GM20000 (cell line): Measurements from ENCODE around the gene MAP3K9.

Experiments used
- DNase-seq: peaks from one replicate; pipeline ENCODE4 v3.0.0; 2012; ENCODE audit warnings: low spot score
- TF ChIP-seq, protein P1 (sequence below): IDR thresholded peaks from 2 replicates; pipeline ENCODE4 v1.5.1; 2012; ENCODE audit warnings: mild to moderate bottlenecking, control low read depth; ENCODE audit errors: extremely low read depth, missing control alignments

Gene MAP3K9

GRCh38 chr14:70714055-70714550, 95.2 kb downstream of the MAP3K9 start:
- TF ChIP-seq, protein P1, sequence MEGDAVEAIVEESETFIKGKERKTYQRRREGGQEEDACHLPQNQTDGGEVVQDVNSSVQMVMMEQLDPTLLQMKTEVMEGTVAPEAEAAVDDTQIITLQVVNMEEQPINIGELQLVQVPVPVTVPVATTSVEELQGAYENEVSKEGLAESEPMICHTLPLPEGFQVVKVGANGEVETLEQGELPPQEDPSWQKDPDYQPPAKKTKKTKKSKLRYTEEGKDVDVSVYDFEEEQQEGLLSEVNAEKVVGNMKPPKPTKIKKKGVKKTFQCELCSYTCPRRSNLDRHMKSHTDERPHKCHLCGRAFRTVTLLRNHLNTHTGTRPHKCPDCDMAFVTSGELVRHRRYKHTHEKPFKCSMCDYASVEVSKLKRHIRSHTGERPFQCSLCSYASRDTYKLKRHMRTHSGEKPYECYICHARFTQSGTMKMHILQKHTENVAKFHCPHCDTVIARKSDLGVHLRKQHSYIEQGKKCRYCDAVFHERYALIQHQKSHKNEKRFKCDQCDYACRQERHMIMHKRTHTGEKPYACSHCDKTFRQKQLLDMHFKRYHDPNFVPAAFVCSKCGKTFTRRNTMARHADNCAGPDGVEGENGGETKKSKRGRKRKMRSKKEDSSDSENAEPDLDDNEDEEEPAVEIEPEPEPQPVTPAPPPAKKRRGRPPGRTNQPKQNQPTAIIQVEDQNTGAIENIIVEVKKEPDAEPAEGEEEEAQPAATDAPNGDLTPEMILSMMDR = no peak
- peak; percentile 47 for DNase-seq

- TF ChIP-seq, protein P1 = no peak
- DNase-seq = no peak
Observed at GRCh38 chr14:70713511-70713916, 95.8 kb downstream of the MAP3K9 start.

GRCh38 chr14:70713096-70713495, 96.2 kb downstream of the MAP3K9 start:
- TF ChIP-seq, protein P1 = no peak
- no peak for DNase-seq

DNA sequence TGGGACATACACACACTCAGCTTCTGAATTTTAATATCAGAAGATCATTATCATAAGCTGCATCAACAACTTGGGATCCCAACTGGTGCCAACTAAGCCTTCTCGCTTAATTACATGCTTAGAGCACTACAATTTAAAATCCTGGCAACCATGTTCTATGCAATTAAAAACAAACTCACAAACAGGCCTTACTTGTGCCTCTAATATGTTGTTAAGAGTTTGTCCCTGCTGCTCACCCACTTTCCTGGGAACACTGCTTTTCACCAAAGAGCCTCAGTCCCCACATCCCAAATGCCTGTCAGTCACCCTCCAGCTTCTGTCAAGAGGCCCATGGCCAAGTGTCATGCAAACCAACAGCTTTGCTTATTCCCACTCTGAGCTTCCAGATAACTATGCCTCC, 97.9 kb downstream of the MAP3K9 start:
- no peak for DNase-seq
- TF ChIP-seq, protein P1 = no peak

DNA sequence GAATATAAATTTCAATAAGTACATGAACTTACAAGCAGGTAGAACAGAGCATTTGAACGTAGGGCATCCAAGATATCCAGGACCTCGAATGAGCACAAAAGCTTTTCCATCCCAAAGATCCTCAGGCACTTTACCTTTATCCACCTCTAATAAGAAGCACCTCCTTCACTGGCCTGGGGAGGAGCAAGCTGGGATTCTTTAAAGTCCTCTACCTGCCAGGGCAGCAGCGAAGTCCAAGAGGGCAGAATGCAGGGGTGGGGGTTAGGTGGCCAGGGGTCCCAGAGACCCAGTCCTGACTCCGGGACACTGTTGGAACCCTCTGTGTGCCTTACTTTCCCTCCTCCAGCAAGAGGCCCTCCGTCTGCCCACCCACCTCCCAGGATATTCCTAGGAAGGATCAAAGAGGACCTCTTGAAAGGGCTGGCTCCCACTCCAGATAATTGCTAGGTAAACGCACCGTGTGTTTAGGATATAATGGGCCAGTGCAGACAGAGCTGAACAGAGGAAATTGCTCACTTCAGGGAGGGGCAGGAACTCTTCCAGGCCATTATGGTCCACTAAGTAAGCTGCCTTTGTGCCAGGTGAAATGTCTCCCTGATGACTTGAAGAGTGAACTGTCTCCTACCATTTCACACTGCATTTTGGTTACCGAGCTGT, 99.5 kb downstream of the MAP3K9 start:
- no peak for DNase-seq
- TF ChIP-seq, protein P1 = no peak

DNA sequence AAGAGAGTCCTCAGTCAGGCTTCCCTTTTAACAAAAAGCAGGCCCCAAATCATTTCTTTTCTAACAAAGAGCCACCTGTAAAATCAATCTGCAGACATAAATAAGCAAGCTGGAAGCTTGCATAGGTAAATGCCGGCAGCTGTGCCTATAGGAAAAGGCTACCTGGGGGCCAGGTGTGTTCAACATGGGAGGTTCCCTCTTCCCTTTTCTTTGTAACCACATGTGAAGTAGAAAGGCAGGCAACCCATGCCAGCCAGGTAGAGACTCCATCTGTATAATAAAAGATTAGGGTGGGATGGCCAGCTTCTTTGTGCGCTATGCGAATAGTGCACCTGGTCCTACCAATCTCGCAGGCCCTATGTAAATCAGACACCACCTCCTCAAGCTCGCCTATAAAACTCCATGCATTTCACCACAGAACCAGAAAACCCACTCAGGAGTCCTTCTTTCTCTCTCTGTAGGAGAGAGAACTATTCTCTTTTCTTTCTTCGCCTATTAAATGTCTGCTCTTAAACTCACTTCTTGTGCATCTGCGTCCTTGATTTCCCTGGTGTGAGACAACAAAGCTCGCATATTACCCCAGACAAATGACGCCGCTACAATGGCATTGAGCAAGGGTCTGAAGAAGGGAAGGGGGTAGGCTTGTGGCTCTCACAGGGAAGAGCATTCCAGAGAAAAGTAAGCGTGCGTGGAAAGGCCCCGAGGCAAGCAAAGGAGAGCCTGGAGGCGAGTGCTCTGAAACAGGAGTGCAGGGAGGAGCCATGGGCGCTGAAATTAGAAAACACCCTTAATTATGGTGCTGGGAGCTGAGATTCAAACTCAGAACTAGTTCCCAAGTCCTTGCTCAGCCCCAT, 100.4 kb downstream of the MAP3K9 start:
- DNase-seq = no peak
- TF ChIP-seq, protein P1 = no peak
